GM12891 (cell line): ENCODE measurements around the gene ASTN2.

Experiments
- PAX5 ChIP-seq: IDR thresholded peaks from 2 replicates; pipeline ENCODE4 v1.6.1; 2011; ENCODE audit warnings: low read length, moderate library complexity, mild to moderate bottlenecking; ENCODE audit not compliant: insufficient read depth, severe bottlenecking
- POLR2A ChIP-seq: IDR thresholded peaks from 2 replicates; pipeline ENCODE4 v1.6.1; 2011; ENCODE audit warnings: low read depth, low read length, control low read depth
- POLR2AphosphoS5 ChIP-seq: IDR thresholded peaks from 2 replicates; pipeline ENCODE4 v1.6.1; 2011; ENCODE audit warnings: low read depth, low read length, control low read depth
- POU2F2 ChIP-seq: IDR thresholded peaks from 2 replicates; pipeline ENCODE4 v1.6.1; 2011; ENCODE audit warnings: low read depth, mild to moderate bottlenecking, control low read depth, low read length, moderate library complexity
- SPI1 ChIP-seq: IDR thresholded peaks from 2 replicates; pipeline ENCODE4 v1.6.1; 2011; ENCODE audit warnings: low read depth, low read length, control low read depth
- TAF1 ChIP-seq: IDR thresholded peaks from 2 replicates; pipeline ENCODE4 v1.6.1; 2011; ENCODE audit warnings: low read depth, low read length, control low read depth

DNA sequence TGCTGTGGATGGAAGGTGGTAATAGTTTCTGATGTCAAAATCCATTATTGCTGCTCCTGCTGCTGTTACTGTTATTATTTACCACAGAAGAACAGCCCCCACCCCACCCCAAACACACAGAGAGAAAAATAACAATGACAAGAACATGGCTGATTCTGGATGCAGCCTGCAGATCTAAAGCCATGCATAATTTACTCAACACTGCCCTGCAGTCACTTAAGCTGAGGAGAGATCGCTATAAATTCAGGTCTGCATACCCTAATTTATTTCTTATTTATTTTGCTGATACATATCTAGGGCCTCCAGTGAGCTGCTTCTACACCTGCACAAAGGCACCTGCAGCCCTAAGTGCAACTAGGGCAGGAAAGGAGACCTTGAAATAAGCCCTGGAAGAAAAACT is 595.7 kb downstream of the ASTN2 start:
- TF ChIP-seq POLR2AphosphoS5 (no peak), POLR2A (no peak), TAF1 (no peak), POU2F2 (no peak), SPI1 (no peak), PAX5 (no peak)
